Pulmonary artery endothelial cell (primary cell): ENCODE results near the gene CASKIN2. TPM values are rescaled to one million over a fixed set of nuclear protein-coding genes. Genes with fewer than 3 reads are reported as not detected.

Experiments
- DNase-seq: peaks from one replicate; pipeline ENCODE4 v3.0.0-alpha.2; 2011; ENCODE audit warnings: low read depth, low spot score
- total RNA-seq: library from RNA; depleted of rRNA; stranded (reverse); fragments of >200 nt; gene quantifications from 2 replicates; pipeline ENCODE4 v1.2.3, GENCODE V29; 2014

CASKIN2 gene
- total RNA-seq, 1 donor from 2014 or later = 6.6 TPM

GRCh38 chr17:75547091-75547490 is 31.8 kb upstream of the CASKIN2 start:
- no peak for DNase-seq

DNA sequence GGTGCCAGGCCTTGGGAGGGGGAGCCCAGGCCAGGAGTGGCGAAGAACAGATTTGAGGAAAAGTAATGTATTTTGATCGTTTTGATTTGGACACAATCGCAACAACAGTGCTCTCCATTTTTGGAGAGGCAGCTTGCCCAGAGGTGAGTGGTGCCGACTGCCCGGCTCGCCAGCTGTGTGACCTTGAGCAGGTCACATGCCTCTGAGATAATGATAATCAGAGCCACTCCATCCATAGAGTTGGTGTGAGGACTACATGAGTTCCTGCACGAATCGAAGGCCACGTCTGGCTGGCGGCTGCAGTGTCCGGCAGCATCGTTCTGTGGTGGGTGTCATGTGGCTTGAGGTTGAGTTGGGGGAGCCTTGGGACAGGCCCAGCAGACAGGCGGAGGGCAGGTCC is 30.8 kb upstream of the CASKIN2 start:
- no peak for DNase-seq

GRCh38 chr17:75544250-75544649 is 28.9 kb upstream of the CASKIN2 start:
- no peak for DNase-seq

GRCh38 chr17:75542728-75543336 is 27.5 kb upstream of the CASKIN2 start:
- DNase-seq = no peak

- no peak for DNase-seq
Observed at GRCh38 chr17:75542229-75542628, 26.9 kb upstream of the CASKIN2 start.

DNA sequence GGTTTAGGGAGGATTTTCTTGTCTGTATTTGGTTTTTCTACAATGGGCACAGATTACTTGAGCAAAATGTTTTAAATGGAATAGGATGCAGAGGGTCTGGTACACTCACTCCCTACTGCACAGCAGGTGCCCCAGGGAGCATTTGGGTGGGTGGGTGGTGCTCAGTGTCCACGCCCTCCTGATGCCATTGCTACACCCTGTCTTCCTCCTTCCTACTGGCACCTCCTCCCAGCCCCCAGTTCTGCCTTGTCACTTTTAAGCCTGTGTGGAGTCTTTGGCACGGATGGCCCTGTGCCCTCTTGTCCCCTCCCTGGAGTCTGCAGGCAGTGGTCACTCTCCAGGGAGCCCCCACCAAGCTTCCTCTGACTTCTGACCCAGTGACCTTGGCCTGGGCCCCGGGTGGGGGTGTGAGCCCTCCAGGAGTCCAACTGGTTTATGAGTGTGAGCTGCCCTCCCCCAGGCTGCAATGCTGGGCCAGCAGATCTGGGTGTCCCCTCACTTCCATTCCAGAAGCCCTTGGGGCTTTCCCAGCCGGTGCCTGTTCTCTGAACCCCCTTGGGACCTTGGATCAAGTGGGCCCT is 25.7 kb upstream of the CASKIN2 start:
- DNase-seq = no peak

DNA sequence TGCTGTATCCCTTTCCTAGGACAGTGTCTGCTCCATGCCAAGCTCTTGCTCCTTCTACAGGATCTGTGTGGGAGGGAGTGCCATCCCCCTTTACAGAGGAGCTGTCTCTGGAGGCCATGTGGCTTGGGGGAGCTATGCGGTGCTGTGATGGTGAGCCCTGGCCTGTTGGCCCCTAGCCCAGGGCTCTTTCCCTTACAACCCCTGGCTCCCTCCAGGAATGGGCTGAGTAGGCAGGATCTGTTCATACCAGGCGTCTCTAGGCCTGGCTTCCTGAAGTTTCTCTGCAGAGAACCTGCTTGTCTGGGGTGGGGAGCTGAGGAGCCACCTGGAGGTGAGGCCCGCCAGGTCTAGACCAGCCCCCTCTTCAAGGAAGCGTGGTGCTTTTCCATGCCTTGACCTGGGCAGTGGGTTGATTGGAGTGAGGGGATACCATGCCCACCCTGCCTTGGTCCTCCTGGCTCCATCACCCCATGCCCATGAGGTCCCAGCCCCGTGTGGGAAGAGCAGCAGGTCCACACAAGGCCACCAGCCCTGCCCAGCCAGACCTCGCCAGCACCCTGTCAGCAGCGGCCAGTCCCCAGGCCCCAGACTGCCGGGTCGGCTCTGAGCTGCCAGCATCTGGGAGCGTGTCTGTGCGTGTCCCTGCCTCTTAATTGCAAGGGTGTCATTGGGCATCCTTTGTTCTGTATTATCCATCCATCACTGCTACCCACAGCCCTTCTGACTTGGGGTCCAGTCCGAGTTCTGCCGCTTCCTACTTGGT is 24.8 kb upstream of the CASKIN2 start:
- DNase-seq = no peak

DNA sequence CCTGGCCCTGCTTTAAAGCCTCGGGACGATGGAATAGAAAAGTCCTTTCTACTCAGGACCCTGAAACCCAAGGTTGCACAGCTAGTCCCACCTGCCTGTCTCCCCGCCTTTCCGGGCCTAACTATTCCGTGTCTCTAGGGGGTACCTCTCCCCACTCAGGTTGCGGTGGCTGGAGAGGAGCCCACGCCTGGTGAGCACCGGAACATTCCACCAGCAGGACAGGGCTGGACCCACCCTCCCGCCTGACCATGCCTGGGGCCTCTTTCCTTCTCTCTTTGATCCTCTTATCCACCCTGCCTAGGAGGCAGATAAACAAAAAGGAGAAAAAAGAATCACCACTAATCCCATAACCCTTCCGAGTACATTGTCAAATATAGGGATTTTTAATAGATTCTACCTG is 21.0 kb upstream of the CASKIN2 start:
- DNase-seq = no peak

GRCh38 chr17:75535871-75536270 is 20.5 kb upstream of the CASKIN2 start:
- no peak for DNase-seq

- DNase-seq = no peak
Observed at GRCh38 chr17:75535119-75535537, 19.8 kb upstream of the CASKIN2 start.

DNA sequence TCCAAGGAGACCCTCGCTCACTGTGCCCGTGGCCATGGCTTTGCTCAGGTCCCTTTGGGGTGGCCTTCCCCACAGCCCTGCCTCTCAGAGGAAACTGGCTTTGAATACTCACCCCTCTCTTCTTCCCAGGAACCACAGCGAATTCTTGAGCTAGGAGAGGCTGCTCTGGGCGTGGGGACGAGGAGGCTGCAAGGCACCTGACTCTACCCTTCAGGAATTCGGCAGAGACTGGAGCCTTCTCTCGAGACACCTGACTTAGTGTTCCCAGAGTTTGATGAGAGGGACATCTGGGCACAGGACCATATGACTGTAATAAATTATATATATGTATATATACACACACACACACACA is 16.4 kb upstream of the CASKIN2 start:
- DNase-seq = no peak

DNA sequence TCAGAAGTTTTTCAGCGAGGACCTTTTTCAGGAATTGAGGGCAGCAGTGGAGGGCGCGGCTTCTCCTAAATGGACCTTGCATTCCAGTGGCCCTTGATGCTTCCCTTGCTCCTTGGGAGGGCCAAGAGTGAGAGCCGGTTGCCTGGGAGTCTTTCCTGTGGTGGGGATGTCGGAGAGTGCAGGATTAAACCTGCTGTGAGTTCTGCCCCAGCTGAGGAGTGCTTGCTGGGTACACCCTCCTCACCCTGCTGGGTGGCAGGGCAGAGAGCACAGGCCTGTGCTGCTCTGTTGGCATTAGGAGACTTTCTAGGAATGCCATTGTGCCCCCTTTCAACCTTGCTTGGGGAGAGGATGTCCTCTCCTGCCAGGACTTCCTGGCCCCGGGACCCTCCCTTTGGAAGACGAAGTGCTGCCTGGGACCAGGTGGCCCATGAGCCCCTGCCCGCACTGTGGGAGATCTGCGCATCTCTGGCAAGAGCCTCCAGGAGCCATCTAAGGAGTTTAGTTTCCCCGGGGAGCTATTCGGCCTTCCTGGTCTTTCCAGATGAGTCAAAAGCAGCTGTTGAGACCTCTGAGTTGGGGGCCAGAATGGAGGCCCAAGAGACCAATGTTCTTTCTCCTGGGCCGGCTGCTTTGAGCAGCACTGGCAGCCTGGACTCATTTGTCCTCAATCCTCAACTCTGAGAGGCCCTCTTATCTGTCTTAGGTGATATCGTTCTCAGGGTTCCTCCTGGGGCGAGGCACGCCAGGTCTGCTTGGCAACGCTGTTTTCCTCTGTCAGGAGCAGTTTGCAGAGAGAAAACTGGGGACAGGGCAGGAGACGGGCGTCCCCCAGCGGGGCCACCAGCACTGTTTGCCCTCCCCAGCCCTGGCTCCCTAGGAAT is 15.7 kb upstream of the CASKIN2 start:
- no peak for DNase-seq

- DNase-seq = no peak
Observed at GRCh38 chr17:75526555-75527270, 11.4 kb upstream of the CASKIN2 start.

DNA sequence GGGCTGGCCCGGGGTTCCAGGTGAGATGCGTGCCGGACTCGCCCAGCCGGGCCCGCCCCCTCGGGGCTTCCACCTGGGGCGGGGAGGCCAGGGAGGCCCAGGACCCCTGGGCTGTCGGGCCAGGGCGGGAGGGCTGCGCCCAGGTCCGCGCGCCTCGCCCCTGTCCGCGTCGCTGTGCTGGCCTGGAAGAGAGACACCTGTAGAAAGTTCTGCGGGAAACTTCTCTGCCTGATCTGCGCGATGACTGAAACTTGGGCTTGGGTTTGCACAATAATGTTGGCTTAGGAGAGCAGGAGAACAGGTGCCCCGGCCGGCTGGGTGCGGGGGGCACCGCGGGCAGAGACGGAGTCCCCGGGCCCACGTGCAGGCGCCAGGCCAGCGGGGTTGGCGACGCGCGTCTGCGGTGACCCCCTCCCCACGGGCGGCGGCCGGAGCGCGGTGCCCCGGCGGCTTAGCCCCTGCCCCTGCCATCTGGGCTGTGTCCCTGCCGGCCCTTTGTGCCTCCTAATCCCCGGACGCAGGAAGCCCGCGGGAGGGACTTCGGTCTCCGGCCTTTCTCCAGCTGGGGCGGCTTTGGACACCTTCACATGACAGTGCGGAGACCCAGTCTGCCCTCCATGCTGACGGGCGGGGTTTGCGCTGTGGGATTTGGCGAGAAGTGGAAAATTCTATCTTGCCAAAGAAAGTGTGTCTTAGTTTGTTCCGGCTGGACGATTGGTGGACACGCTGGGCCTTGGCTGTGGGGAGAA is 10.6 kb upstream of the CASKIN2 start:
- DNase-seq = no peak

DNA sequence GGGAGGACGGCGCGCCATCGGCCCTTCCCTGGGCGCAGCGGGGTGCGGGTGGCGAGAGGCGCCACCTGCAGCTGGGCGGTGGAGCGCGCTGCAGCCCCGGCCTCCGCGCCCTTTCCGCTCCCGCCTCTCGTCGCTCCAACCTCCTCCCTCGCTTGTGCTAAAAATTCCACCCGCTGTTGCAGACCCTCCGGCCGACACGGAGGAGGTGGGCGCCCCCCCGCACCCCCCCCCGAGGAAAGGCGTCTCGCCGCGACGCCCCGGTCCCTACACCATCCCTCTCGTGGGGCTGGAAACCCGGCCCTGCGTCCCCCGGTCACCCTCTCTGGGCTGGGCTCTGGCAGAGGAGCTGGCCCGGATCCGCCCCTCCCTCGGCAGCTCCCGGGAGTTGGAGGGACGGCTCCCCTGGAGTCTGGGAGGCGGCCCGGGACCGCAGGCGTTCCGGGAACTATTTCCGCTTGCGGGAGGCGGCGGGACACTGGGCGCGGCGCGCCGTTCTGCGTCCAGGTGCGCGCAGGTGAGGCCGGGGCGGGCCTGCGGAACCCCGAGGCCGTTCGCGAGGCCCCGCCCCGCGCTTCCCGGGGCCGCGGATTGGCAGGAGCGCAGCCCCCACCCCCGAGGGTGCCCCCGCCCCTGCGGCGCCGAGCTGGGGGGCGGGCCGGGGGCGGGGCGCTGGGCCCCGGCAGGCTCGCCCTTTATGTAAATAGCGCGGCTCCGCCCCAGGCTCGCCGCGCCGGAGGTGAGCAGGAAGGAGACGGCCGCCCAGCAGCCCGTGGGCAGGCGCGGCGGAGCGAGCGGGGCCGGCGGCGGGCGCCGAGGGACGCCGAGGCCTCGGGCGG is 9.9 kb upstream of the CASKIN2 start, which contains the start of gene LLGL2:
LLGL2 (plus strand) TSS at position 728 of the 836 bp plus-strand sequence. CDS start 17,730 bp downstream, outside the sequence.
- DNase-seq = no peak

- no peak for DNase-seq
Observed at GRCh38 chr17:75524269-75524969, 9.1 kb upstream of the CASKIN2 start.

DNA sequence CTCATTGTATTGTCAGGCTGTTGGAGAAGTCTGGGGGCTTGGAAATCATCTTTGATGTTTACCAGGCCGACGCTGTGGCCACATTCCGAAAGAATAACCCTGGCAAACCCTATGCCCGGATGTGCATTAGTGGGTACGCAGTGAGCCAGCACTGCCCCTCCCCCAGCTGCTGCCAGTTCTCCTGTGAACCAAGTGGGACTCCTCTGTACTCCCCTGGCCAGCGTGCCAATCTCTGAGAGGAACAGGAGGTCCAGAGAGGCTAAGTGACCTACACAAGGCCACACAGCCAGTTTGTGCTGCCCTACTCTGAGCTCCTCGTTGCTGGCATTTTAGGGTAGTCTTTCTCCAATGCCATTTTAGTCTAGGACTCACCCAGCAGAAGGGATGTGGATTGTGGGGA is 8.3 kb upstream of the CASKIN2 start:
- DNase-seq = no peak

DNA sequence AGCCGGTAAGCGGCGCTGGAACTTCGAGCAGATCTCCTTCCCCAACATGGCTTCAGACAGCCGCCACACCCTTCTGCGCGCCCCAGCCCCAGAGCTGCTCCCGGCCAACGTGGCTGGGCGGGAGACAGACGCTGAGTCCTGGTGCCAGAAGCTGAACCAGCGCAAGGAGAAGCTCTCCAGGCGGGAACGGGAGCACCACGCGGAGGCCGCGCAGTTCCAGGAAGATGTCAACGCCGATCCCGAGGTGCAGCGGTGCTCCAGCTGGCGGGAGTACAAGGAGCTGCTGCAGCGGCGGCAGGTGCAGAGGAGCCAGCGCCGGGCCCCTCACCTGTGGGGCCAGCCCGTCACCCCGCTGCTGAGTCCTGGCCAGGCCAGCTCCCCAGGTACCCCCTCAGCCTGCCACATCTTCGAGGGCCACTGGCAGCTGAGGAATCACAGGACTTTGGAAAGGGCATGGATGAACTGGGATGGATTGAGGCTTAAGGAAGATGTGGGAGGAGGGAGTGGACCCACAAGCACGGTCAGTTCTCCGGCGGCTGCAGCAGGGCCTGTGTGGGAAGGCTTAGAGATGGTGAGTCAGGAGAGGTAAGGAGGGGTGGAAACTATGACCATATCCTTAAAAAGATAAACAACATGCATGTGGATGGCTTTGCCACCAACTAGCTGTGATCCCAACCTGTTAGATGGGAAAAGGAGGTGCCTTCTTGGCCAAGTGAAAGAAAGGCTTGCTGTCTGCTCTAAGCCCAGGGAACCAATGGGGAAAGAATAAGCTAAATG is 6.8 kb upstream of the CASKIN2 start:
- DNase-seq = no peak
